HG03571 (cell line): ENCODE data around the gene ALAD.
A peak's percentile ranks its signal among the peaks of the same experiment; 100 is the strongest.
"Not testable (repeated sequence)": the region's sequence is repeated elsewhere in the genome, so short reads cannot be mapped to it uniquely, and the experiment has no call there.

ENCODE experiments used
- ATAC-seq: cut with Tn5 transposase; IDR thresholded peaks from one replicate; pipeline ENCODE4 v1.9.1; 2021; ENCODE audit not compliant: unreplicated experiment

Gene ALAD

DNA sequence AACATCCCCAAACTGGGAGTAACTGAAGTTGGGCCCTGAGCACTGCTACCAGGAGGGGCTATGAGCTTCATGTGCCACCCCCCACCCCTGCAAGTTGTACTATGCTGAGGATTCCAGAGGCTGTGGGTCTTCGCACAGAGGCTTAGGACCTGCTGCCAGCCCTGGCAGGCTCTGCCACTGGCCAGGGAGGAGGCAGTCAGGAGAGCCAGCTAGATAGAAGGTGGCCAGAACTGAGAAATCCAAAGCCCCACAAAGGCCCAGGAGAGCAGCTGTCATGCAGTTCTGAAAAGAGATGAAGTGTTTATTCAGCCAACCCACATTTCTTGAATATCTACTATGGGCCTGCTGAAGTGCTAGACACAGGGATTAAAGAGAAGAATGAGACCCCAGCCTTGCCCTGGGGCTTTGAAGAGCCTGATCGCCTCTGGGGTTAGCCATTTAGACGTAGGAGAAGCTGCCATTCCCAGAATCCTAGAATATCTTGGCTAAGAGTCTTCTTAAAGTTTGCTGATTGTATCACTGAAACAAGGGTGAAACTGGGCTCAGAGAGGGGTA is 1.4 kb downstream of the ALAD start:
- ATAC-seq, result no peak

DNA sequence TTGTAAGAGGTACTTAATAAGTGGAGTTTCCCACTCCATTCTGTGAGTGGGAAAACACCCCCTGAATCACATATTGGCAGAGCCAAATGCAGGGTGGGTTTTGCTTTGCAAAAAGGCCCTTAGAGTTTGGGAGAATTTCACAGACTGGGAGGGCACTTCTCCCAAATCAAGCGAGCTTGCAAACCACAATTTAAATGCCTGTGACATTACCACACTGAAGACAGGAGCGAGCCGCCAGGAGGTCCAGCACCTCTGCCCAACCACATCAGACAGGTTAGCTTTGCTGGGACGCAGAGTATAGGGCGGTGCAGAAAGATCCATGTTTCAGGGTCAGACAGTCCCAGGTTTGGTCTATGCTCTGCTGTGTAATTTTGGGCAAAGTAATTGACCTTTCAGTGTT is 2.3 kb downstream of the ALAD start:
- no peak for ATAC-seq

DNA sequence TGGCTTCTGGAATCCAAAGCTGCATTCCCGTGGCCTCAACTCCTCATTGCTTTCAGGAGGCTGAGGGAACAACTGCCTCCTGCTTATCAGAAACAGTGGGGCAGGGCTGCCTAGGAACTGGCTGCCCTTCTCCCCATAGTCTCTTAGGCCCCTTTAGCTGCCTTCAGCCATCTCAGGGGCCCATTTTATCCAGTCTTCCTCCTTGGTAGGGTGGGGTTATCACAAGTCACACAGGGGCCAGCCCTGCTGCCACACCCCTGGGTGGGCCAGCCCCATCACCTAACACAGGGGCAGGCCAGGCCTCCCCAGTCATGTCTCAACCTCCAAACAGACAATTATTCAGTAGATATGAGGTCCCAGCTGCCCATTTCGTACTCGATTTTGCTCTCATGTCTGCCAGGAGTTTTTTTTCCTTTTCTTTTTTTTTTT is 3.9 kb downstream of the ALAD start:
- no peak for ATAC-seq

DNA sequence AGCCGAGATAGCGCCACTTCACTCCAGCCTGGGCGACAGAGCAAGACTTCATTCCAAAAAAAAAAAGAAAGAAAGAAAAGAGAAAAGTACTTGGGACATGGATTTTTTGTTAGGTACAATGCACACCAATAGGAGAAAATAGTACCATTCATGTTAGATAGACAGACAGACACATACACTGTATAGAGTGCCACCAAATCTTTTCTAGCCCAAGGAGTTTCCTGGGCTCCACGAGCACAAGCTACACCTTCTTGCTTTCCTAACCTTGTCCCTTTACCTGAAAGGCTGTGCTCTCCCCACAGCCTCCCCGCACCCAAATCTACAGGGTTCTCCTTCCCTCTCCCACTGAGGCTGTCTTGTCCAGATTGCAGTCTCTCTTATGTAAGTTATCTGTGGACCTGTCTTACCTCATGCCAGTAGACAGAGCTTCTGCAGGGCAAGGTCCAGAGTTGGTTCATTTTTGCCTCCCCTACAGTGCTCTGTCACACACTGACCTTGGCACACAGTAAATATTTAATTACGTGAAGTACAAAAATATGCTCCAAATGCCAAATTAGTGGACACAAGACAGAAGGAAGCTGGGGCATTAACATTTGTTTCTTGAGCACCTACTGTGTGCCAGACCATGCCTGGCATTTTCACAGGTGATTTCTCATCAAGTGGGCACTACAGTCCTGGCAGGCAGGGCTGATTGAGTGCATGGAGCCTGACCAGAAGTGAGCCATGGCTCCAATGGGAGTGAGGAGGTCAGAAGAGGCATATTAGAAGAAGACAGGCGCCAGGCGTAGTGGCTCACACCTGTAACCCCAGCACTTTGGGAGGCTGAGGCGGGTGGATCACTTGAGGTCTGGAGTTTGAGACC is 5.9 kb downstream of the ALAD start:
- ATAC-seq, result no peak

DNA sequence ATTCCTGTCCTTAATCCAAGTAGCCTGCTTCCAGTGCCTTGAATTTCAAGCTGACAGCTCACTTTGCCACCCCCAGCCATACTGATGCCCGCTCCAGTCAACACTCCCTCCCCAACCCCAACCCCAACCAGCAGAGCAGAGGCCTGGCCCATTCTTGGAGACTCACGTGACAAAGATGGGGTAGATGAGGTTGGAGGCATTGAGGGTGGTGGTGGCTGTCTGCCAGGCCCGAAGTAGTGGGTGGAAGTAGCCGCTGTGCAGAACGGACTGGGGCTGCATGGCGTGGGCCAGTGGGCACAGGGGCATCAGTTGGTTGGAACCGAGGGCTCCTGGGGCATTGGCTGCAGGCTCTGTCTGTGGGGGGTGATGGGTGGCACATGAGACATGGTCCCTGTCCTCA is 7.8 kb downstream of the ALAD start:
- ATAC-seq, result no peak

DNA sequence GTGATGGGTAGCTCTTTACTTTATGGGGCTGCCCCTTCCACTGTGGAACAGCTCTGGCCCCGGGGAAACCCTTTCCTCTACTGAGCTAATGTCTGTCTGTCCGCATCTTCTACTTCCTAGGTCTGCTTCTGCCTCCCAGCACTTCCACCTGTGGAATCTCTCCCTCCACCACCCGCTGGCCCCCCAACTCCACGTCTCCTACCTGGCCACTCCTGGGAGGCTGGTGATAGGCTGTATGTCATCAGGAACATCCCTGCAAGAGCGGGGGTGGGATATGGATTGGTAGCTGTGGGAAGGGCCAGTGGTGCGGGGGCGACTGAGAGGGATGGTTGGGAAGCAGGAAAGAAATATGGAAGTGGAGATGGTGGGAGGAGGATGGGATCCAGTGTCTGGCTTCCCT is 9.2 kb downstream of the ALAD start:
- ATAC-seq, result no peak

DNA sequence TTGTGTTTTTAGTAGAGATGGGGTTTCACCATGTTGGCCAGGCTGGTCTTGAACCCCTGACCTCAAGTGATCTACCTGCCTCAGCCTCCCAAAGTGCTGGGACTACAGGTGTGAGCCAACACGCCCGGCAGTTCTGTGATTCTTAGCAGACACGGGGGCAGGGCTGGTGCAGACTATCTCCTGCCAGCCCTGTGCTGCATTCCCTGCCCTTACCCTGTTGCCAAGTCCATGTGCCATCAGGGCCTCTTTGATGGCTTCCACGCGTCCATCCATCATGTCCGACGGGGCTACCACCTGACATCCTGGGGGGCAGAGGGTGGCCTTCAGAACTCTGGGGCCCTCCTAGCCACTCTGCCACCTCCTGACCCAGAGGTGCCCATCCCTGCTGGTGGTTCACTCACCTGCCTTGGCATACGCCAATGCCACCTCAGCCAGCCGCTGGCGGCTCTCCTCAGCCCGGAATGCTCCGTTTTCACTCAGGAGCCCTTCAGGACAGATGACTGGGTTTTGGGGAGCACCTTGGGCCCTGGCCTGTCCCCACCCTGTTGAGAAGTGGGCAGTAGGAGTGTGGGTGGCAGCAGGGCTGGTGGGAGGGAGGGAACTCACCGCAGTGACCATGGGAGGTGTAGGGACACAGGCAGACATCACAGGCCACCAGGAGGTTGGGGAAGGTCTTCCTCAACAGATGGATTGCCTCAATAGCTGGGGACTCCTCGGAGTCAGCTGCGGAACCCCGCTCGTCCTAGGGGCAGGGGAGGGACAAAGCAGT is 10.7 kb downstream of the ALAD start:
- ATAC-seq, result no peak

DNA sequence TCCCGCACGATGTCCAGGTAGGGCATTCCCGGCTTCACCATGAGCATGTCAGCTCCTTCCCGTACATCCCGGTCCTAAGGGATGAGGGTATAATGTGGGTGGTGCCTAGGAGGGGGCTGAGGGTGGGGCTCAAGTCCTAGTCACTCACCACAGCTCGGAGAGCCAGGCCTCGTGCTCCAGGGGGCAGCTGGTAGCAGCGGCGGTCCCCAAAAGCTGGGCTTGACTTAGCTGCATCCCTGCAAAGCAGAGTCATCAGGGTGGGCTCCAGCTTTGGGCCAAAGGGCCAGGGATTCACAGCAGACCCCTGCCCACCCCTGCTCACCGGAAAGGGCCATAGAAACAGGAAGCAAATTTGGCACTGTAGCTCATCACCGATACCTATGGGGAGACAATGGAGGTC is 11.6 kb downstream of the ALAD start:
- no peak for ATAC-seq

DNA sequence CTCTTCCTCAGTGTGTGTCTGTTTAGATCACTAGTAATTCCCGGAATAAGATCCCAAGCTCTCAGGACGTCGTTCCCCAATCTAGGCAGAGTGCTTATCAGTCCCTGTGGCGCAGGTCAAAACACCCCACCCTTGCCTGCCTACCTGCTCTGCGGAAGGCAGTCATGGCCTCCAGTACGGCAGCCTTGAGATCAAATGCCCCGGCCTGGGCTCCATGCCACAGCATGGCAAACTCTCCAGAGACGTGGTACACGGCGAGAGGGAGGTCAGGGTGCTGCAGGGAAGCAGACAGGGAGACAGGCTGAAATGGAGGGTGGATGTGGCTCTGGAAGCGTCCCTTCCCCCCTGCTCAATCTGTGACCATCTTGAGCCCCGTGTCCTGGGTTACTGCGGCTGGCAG is 12.3 kb downstream of the ALAD start:
- ATAC-seq, result no peak

DNA sequence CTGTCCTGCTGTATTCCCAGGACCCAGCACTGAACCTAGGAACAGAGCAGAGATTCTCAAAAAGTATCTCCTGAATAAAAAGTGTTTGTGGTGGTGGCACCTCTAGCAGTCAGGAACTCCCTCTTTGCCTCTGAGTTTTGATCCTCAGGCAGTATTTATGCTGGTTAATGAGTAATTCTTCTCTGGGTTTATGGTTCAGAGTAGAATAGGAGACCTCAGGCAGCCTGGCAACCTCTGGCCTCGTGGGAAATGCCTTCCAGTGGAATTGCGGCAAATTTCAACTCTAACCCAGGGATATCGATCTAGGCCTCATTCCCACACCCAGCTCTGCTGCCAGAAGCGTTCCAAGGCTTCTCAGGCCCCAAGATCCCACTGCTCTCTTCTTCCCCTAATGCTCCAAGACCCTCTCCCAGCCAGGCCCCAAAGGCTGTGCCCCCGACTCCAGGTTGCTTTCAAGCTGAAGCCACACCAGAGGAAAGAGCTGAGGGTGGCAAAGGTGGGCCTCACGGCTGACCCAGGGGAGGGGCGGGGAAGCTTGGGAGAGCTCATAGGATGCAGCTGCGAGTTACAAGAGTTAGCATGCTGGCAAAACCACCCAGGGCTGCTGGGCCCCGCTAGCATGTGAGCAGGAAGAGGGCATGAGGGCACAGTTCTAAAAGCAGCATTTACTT is 13.4 kb downstream of the ALAD start:
- no peak for ATAC-seq

DNA sequence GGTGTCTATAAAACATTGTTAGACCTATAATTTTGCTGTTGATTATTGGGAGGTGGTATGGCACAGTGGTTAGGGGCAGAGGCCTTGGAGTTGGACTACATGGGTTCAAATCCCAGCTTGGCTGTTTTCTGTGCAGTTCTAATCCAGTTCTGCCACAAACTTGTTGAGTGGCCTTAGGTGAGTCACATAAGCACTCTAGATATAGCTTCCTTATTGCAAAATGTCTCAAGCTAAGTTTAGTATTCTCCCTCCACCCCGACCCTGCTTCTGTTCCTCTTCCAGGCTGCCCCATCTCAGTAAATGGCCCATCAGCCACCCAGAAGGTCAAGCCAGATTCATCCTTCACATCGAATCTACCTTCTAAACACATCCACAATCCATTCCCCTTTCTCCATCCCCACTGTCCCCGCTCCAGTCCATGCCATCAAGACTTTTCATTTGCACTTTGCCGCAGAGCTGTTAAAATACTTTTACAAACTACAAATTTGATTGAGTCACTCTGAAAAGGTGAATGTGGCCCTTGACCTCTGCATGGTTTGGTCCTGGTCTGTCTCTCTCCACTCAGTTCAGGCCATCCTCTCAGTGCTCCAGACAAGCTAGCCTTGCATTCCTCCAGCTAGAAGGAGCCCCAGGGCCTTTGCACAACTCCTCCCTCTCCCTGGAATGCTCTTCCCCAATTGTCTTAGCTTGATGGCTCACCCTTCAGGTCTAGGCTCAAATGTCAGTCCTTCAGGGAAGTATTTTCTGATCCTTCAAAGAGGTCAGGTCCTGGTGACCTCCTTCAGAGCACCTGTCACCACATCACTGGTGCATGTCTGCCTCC is 14.3 kb downstream of the ALAD start:
- ATAC-seq, result no peak

DNA sequence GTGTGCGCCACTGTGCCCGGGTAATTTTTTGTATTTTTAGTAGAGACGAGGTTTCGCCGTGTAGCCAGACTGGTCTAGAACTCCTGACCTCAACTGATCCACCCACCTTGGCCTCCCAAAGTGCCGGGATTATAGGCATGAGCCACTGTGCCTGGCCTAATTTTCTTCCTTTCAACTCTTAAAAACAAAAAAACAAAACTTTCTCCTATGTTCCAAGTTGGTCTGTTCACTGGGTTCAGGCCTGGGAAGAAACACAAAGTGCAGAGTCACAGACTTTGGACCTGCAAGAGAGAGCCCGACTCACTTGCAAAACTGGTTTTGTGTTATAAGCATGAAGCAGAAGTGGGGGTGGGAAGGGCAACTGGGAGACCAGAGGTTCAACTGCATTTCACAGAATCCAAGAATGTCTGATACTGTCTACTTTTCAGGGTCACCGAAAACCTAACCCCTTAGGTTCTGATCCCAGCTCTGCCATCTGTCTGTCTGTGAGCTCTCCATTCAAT is 19.1 kb downstream of the ALAD start:
- ATAC-seq, result no peak

DNA sequence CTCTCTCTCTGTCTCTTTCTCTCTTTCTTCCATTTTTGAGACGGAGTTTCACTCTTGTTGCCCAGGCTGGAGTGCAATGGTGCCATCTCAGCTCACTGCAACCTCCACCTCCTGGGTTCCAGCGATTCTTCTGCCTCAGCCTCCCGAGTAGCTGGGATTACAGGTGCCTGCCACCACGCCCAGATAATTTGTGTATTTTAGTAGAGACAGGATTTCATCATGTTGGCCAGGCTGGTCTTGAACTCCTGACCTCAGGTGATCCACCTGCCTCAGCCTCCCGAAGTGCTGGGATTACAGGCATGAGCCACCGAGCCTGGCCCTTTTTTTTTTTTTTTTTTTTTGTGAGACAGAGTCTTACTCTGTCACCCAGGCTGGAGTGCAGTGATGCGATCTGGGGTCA is 19.6 kb downstream of the ALAD start:
- not testable (repeated sequence) for ATAC-seq

DNA sequence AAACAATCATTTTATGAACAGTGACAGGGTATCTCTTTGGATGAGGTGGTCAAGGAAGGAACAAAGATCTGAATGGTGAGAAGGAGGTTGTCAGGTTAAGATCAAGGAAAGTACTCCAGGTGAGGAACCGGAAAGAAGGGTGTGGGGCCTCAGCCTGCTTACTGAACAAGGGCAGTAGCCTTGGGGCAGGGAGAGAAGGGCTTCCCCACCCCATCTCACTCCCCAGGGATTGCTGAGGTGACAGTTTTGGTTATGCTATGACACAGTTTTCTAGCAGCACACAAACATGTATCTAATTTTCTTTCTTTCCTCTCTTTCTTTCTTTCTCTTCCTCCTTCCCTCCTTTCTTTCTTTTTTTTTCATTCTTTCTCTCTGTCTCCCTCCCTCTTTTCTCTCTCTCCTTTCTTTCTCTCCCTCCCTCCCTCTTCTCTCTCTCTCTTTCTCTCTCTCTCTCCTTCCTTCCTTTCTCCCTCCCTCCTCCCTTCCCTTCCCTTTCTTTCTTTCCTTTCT is 20.2 kb downstream of the ALAD start:
- ATAC-seq, result peak; percentile 73

DNA sequence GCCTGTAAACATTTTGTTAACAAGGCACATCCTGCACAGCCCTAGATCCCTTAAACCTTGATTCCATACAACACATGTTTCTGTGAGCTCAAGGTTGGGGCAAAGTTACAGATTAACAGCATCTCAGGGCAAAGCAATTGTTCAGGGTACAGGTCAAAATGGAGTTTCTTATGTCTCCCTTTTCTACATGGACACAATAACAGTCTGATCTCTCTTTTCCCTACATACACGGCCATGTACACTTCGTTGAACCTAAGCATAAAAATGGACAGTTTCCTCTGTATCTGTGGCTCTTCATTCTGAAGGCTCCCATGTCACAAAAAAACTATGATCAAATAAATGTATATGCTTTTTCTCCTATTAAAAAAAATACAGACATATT is 21.3 kb downstream of the ALAD start:
- ATAC-seq, result not testable (repeated sequence)

DNA sequence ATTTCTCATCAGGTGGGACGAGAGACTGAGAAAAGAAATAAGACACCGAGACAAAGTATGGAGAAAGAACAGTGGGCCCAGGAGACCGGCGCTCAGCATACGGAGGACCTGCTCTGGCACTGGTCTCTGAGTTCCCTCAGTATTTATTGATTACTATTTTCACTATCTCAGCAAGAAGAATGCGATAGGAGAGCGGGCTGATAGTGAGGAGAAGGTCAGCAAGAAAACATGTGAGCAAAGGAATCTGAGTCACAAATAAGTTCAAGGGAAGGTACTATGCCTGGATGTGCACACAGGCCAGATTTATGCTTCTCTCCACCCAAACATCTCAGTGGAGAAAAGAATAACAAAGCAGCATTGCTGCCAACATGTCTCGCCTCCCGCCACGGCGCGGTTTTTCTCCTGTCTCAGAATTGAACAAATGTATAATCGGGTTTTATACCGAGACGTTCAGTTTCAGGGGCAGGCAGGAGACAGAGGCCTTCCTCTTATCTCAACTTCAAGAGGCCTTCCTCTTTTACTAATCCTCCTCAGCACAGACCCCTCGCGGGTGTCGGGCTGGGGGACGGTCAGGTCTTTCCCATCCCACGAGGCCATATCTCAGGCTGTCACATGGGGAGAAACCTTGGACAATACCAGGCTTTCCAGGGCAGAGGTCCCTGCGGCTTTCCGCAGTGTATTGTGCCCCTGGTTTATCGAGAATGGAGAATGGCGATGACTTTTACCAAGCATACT is 21.8 kb downstream of the ALAD start:
- not testable (repeated sequence) for ATAC-seq

DNA sequence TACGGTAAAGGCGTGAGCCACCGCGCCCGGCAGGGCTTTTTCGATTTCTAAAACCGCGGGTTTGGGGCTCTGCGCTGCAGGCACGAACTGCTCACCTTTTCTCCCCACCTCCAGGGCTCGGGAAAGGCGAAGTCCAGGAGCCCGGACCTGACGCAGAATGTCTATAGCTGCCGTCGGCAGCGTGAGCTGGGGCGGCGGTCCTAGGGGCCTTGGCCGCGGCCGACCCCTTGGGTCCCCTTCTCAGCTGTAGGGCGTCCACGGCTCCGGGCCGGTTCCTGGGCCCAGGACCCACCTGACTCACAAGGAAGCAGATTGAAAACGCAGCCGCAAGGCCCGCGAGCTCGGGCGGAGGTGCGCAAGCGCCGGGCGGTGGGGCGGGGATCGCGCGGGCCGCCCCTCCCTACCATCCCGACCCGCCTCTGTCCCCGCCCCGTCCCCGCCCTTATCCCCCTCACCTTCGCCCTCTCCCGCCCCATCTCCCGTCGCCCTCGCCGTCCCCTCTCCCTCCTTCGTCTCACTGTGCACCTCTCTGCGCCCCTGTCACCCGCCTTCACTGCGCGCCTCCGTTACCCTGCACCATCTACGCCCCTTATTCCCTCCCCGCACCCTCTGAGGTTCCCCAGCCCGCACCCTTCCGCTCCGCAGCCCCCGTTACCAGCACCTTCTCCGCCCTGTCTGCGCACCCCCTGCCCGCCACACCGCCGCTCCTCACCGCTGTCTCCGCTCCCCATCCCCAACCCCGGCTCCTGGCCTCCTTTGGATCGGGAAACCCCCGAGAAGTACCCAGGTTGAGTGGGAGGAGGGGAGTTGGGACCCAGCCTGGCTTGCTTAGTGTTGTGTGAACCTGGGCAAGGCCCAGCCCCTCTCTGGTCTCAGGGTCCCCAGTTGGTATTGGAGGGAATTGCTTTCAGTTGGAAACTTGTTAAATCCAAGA is 24.2 kb downstream of the ALAD start, which contains the start of gene HDHD3:
HDHD3 (minus strand) TSS at position 353 of the 934 bp plus-strand sequence. CDS start 2,632 bp downstream, outside the sequence.
- ATAC-seq, result peak; percentile 75
